C4-2B (cell line): ENCODE results near the gene CLDN6.
"Not testable (repeated sequence)": the region's sequence is repeated elsewhere in the genome, so short reads cannot be mapped to it uniquely, and the experiment has no call there.

Source experiments
- H3K27ac ChIP-seq: fragments of 450-650 bp; 2 replicates; pipeline ENCODE4 v1.5.1; 2017
- ZFX ChIP-seq: fragments of 450-650 bp; IDR thresholded peaks from 2 replicates; pipeline ENCODE4 v1.6.1; 2017
- TF ChIP-seq, protein P1 (sequence below): fragments of 450-650 bp; conservative IDR thresholded peaks from 2 replicates; pipeline ENCODE4 v1.5.1; 2017; ENCODE audit warnings: mild to moderate bottlenecking

Gene CLDN6

DNA sequence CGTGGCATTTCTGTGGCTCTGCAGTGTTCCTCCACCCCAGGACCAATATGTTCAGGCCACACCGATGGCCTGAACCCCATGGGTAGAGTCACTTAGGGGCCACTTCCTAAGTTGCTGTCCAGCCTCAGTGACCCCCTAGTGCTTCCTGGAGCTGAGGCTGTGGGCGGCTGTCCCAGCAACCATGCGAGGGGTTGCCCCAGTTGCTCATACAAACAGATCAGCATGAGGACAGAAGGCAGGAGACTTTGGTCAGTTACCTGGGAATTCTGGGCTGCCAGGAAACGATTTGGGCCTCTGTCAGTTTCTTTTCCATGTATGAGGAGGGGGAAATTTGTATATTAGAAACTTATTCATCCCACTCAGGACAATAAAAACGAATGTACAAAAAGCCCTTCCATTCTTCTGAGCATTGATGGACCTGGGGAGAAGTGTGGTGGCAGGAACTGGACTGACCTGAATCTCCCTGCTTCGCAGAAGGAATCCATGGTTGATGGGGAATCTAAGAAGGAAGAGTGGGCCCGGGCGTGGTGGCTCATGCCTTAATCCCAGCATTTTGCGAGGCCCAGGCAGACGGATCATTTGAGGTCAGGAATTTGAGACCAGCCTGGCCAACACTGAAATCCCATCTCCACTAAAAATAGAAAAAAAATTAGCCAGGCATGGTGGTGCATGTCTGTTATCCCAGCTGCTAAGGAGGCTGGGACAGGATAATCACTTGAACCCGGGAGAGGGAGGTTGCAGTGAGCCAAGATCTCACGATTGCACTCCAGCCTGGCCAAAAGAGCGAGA, 42.5 kb upstream of the CLDN6 start:
- H3K27ac ChIP-seq = no peak overlapping the region
- TF ChIP-seq ZFX = no peak
- TF ChIP-seq, protein P1, sequence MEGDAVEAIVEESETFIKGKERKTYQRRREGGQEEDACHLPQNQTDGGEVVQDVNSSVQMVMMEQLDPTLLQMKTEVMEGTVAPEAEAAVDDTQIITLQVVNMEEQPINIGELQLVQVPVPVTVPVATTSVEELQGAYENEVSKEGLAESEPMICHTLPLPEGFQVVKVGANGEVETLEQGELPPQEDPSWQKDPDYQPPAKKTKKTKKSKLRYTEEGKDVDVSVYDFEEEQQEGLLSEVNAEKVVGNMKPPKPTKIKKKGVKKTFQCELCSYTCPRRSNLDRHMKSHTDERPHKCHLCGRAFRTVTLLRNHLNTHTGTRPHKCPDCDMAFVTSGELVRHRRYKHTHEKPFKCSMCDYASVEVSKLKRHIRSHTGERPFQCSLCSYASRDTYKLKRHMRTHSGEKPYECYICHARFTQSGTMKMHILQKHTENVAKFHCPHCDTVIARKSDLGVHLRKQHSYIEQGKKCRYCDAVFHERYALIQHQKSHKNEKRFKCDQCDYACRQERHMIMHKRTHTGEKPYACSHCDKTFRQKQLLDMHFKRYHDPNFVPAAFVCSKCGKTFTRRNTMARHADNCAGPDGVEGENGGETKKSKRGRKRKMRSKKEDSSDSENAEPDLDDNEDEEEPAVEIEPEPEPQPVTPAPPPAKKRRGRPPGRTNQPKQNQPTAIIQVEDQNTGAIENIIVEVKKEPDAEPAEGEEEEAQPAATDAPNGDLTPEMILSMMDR = no peak

DNA sequence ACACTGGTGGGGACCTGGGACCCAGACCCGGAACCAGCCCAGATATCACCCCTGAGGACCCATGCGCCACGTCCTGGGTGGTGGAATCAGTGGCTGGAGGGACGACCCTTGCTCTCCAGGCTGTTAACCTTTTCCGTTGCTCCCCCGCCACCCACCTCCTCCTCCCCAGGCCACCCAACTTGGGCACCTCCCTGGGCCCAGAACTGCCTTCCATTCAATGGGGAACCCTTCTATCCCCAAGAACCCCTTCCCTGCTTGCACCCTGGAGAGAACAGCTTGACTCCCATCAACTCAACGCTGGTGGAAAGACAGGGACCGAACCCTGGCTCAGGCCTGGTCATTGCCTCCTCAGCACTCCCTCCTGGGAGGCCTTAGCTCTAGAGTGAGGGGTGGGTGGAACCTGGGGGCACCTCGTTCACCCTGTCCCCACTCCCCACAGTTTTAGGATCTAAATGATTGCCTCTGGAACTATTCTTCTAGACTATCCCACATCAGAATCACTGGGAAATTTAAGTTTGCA, 41.8 kb upstream of the CLDN6 start:
- TF ChIP-seq ZFX = no peak
- TF ChIP-seq, protein P1 = no peak
- H3K27ac ChIP-seq = peak overlapping the region; percentile 88

DNA sequence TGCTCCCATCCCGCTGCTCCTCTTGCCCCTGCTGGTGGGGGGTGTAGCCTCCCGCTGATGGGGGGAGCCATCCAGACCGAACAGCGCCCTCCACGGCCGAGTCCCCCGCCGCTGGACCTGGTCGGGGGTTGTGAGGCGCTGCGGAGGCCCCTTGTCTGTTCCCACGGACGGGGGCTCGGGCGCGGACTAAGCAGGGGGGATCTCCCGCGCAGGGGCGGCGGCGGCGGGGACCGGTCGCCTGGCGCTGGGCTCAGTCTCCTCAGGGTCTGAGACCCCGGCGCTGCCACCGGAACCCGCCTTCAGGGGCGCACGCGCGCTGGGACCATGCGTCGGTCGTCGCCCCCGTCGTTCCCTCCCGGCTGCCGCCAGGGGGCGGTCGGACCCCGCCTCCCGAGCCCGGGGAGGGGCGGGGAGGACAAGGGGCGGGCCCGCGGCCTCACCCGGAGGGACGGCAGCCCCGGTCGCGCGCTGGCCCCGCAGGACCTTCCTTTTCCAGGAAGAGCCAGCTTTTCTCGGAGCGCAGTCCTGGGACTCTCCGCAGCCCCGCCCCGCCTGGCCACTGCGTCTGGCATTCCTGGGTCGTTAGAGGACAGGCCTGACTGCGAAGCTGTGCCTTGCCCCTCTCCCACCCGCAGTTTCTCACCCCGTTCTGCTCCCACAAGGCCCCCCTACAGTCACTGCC, 41.2 kb upstream of the CLDN6 start:
- peak; percentile 27; the same call in 1 of the 2 replicates for TF ChIP-seq ZFX
- TF ChIP-seq, protein P1 = peak; percentile 97
- peak overlapping the region; percentile 88 for H3K27ac ChIP-seq

DNA sequence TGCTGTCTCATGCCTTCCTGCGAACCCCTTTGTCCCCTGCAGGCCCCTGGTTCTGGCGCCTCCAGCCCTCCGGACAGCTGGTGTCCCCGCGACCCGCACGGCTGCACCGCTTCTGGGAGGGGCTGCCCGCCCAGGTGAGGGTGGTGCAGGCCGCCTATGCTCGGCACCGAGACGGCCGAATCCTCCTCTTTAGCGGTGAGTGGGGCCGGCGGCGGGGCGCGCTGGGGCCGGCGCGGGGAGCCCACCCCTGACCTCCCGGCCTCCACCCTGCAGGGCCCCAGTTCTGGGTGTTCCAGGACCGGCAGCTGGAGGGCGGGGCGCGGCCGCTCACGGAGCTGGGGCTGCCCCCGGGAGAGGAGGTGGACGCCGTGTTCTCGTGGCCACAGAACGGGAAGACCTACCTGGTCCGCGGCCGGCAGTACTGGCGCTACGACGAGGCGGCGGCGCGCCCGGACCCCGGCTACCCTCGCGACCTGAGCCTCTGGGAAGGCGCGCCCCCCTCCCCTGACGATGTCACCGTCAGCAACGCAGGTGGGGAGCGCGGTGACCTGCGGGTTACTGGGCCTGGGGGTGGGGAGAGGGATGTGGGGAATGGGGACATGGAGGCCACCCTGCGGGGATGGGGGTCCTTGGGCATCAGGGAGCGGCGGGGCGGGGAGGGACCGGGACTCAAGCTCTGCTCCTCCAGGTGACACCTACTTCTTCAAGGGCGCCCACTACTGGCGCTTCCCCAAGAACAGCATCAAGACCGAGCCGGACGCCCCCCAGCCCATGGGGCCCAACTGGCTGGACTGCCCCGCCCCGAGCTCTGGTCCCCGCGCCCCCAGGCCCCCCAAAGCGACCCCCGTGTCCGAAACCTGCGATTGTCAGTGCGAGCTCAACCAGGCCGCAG, 40.4 kb upstream of the CLDN6 start:
- no peak for TF ChIP-seq ZFX
- TF ChIP-seq, protein P1 = no peak
- peak overlapping the region; percentile 88 for H3K27ac ChIP-seq

DNA sequence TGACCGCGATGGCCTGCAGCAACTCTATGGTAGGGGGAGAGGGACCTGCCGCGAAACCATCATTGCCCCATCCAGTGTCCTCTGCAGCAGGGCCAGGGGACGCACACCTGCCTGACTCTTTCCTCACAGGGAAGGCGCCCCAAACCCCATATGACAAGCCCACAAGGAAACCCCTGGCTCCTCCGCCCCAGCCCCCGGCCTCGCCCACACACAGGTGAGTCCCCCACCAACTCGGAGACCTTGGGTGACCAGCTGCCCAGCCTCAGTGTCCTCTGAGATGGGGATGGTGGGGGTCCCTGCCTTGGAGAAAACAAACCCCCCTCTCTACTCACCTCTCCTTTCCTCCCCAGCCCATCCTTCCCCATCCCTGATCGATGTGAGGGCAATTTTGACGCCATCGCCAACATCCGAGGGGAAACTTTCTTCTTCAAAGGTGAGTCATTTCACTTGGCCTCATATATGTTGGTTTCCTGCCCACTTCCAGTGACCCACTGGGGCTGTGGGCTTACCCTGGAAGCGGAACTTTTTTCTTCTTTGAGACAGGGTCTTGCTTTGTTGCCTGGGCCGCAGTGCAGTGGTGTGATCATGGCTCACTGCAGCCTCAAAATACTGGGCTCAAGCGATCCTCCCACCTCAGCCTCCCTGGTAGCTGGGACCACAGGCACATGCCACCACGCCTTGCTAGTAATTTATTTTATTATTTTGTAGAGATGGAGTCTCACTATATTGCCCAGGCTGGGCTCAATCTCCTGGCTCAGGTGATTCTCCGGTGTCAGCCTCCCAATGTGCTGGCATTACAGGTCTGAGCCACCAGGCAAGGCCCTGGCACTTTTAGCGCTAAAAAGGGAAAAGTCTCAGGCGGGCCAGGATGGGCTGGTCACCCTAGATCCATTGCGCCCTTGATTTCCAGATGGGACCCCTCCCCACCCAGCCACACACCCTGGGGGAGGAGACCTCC, 39.5 kb upstream of the CLDN6 start:
- no peak overlapping the region for H3K27ac ChIP-seq
- TF ChIP-seq, protein P1 = no peak
- TF ChIP-seq ZFX = no peak

DNA sequence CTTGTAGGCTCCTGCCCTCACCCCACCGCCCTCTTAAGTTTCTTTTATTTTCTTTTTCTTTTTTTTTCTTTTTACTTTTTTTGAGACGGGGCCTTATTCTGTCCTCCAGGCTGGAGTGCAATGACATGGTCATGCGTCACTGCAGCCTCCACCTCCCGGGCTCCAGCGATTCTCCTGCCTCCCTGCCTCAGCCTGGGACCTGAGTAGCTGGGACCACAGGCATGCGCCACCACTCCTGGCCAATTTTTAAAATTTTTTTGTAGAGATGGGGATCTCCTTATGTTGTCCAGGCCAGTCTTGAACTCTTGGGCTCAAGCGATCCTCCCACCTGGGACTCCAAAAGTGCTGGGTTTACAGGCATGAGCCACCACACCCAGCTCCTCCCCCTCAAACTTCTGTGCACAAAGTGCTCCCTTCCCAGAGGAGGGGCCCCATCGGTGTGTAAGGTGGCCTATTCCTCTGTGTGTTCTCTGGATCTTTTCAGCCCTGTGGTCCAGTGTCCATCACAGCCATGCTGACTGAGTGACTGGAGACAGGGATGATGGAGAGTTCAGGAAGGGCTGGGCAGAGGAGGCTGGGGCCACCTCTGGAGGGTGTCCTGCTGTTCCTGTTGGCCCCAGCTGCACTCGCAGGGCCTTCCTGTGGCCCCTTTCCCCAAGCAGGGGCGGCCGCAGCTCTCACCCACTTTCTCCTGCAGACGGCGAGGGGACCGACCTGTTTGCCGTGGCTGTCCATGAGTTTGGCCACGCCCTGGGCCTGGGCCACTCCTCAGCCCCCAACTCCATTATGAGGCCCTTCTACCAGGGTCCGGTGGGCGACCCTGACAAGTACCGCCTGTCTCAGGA, 38.6 kb upstream of the CLDN6 start:
- TF ChIP-seq ZFX = no peak
- TF ChIP-seq, protein P1 = no peak
- H3K27ac ChIP-seq = no peak overlapping the region

DNA sequence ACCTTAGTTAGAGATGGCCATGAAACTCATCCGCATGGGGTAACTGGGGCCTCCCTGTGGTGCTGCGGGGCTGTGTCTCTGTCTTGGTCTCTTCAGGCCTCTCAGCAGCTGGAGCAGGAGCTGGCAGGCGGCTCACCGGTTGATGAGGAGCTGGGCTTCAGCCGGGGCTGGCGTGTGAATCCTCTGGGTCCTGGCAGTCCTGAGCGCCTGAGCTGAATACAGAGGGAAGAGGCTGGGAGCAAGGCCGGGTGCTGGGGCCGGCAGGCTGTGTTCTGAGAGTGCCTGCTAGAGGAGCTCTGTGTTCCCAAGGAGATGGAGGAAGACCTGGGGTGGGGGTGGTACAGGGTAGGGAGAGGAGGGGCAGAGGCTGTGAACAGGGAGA, 37.7 kb upstream of the CLDN6 start:
- H3K27ac ChIP-seq = not testable (repeated sequence)
